Fibroblast of pulmonary artery (primary cell): ENCODE measurements around the gene MGAT4B.

Experiments
- DNase-seq: peaks from one replicate; pipeline ENCODE4 v3.0.0-alpha.2; 2010; ENCODE audit warnings: low read depth
- H3K4me3 ChIP-seq: replicated peaks from 2 replicates; pipeline ENCODE4 v1.5.1; 2011; ENCODE audit warnings: low read depth, mild to moderate bottlenecking, control low read depth, low read length, moderate library complexity
- CTCF ChIP-seq: IDR thresholded peaks from 2 replicates; pipeline ENCODE4 v1.5.1; 2011; ENCODE audit warnings: mild to moderate bottlenecking, control low read depth, low read length, inconsistent platforms; ENCODE audit errors: missing control alignments

The MGAT4B gene

GRCh38 chr5:179783128-179783527 is 23.5 kb downstream of the MGAT4B start:
- no peak for TF ChIP-seq CTCF
- no peak overlapping the region for H3K4me3 ChIP-seq
- no peak for DNase-seq

GRCh38 chr5:179781846-179782245 is 24.8 kb downstream of the MGAT4B start:
- TF ChIP-seq CTCF = no peak
- DNase-seq = no peak
- H3K4me3 ChIP-seq = no peak overlapping the region

GRCh38 chr5:179780362-179780761 is 26.3 kb downstream of the MGAT4B start:
- TF ChIP-seq CTCF = no peak
- DNase-seq = no peak
- H3K4me3 ChIP-seq = no peak overlapping the region

GRCh38 chr5:179779826-179780225 is 26.8 kb downstream of the MGAT4B start:
- no peak overlapping the region for H3K4me3 ChIP-seq
- no peak for DNase-seq
- TF ChIP-seq CTCF = no peak

GRCh38 chr5:179778591-179778990 is 28.1 kb downstream of the MGAT4B start:
- DNase-seq = no peak
- H3K4me3 ChIP-seq = no peak overlapping the region
- no peak for TF ChIP-seq CTCF

- TF ChIP-seq CTCF = no peak
- DNase-seq = no peak
- H3K4me3 ChIP-seq = no peak overlapping the region
Observed at GRCh38 chr5:179777909-179778308, 28.8 kb downstream of the MGAT4B start.

GRCh38 chr5:179777456-179777855 is 29.2 kb downstream of the MGAT4B start:
- DNase-seq = no peak
- no peak for TF ChIP-seq CTCF
- H3K4me3 ChIP-seq = no peak overlapping the region
